HCT116 (cell line): Measurements from ENCODE around the gene KCTD2. TPM values are rescaled to one million over a fixed set of nuclear protein-coding genes. Genes with fewer than 3 reads are reported as not detected.
A peak's percentile ranks its signal among the peaks of the same experiment; 100 is the strongest.

Experiments
- ATAC-seq: fragments of 200-7000 bp; cut with Tn5 transposase; 2 replicates; pipeline ENCODE4 v1.9.1; 2020; ENCODE audit warnings: mild to moderate bottlenecking, moderate library complexity
- BruUV-seq: library from RNA; stranded (reverse); fragments of 400-500 nt; replicated peaks from 2 replicates; lab custom pipeline; 2021; lab: Mats Ljungman, UMichigan
- CTCF ChIA-PET: fragments of 300-600 bp; sonication (Branson Sonifier 250); formaldehyde crosslinking; loops from one replicate; lab custom pipeline; 2021; ENCODE audit warnings: antibody characterized with exemption; lab: Charles Lee
- POLR2A ChIA-PET: fragments of 300-600, 350-600 bp; sonication (Branson Sonifier 250); formaldehyde crosslinking; loops from one replicate; lab custom pipeline; 2021; ENCODE audit warnings: antibody characterized with exemption; lab: Charles Lee
- RAD21 ChIA-PET, 2 experiments: fragments of 300-600 bp; sonication (Branson Sonifier 250); formaldehyde crosslinking; loops; one replicate each; lab custom pipeline; 2023; ENCODE audit warnings: low total read pairs in 2 of 2; ENCODE audit not compliant: uncharacterized antibody in 2 of 2, unreplicated experiment in 2 of 2, low non-redundant PET in 1 of 2; lab: Charles Lee
- DNase-seq: peaks from one replicate; pipeline ENCODE4 v3.0.0-alpha.2; 2010; ENCODE audit warnings: low read depth, low spot score
- H2AFZ ChIP-seq: fragments of 200-600 bp; shearing (Covaris generic), sonication (generic); 2 replicates; pipeline ENCODE4 v1.6.1; 2017; ENCODE audit warnings: low read depth, mixed run types, mixed read lengths, antibody characterized with exemption, low read length; ENCODE audit not compliant: poor library complexity, severe bottlenecking
- H3K27ac ChIP-seq: 2 replicates; pipeline ENCODE4 v1.5.1; 2012; ENCODE audit warnings: low read depth, low read length
- H3K27me3 ChIP-seq: fragments of 200-600 bp; sonication (generic); 2 replicates; pipeline ENCODE4 v1.6.1; 2016; ENCODE audit warnings: mixed run types, low read length, mixed read lengths; ENCODE audit not compliant: insufficient read depth
- H3K36me3 ChIP-seq, 2 experiments: fragments of 200-500 bp in 1 of 2; fragments of 200-600 bp in 1 of 2; sonication (Bioruptor generic) in 1 of 2; sonication (generic) in 1 of 2; 2 replicates each; pipeline versions ENCODE4 v1.5.1 to v1.6.1; 2014 to 2016; ENCODE audit warnings: low read length in 2 of 2, inconsistent platforms in 1 of 2, mixed read lengths in 1 of 2, mixed run types in 1 of 2; ENCODE audit not compliant: insufficient read depth in 2 of 2, control insufficient read depth in 1 of 2
- H3K4me1 ChIP-seq, 2 experiments: fragments of 200-600 bp in 1 of 2; sonication (generic) in 1 of 2; 2 replicates each; pipeline versions ENCODE4 v1.5.1 to v1.6.1; 2012 to 2017; ENCODE audit warnings: low read length in 2 of 2, inconsistent platforms in 1 of 2, mild to moderate bottlenecking in 1 of 2, mixed read lengths in 1 of 2, mixed run types in 1 of 2, moderate library complexity in 1 of 2; ENCODE audit not compliant: insufficient read depth in 2 of 2, control insufficient read depth in 1 of 2
- H3K4me2 ChIP-seq: fragments of 200-600 bp; sonication (generic); 2 replicates; pipeline ENCODE4 v1.6.1; 2017; ENCODE audit warnings: mixed run types, low read length, mixed read lengths
- H3K4me3 ChIP-seq, 2 experiments: fragments of 200-600 bp in 1 of 2; sonication (generic) in 1 of 2; replicated peaks in 1 of 2; 2 replicates each; pipeline ENCODE4 v1.5.1; 2011 to 2016; ENCODE audit warnings: low read length in 2 of 2, control low read depth in 1 of 2, low read depth in 1 of 2, mild to moderate bottlenecking in 1 of 2, mixed read lengths in 1 of 2, mixed run types in 1 of 2
- H3K79me2 ChIP-seq: fragments of 200-600 bp; sonication (generic); 2 replicates; pipeline ENCODE4 v1.6.1; 2017; ENCODE audit warnings: mild to moderate bottlenecking, mixed run types, low read length, moderate library complexity, mixed read lengths; ENCODE audit not compliant: insufficient read depth
- H3K9ac ChIP-seq: fragments of 200-600 bp; sonication (generic); 2 replicates; pipeline ENCODE4 v1.6.1; 2016; ENCODE audit warnings: low read length, mixed read lengths
- H3K9me2 ChIP-seq: fragments of 200-600 bp; sonication (generic), shearing (Covaris generic); 2 replicates; pipeline ENCODE4 v1.6.1; 2017; ENCODE audit warnings: mixed run types, mild to moderate bottlenecking, moderate library complexity; ENCODE audit not compliant: insufficient read depth
- H3K9me3 ChIP-seq, 2 experiments: fragments of 200-500 bp in 1 of 2; fragments of 200-600 bp in 1 of 2; sonication (Bioruptor generic) in 1 of 2; sonication (generic) in 1 of 2; 2 replicates each; pipeline ENCODE4 v1.6.1; 2014 to 2017; ENCODE audit warnings: low read length in 2 of 2, mixed read lengths in 2 of 2, inconsistent platforms in 1 of 2, low read depth in 1 of 2, mild to moderate bottlenecking in 1 of 2, mixed run types in 1 of 2, moderate library complexity in 1 of 2; ENCODE audit not compliant: control insufficient read depth in 1 of 2, insufficient read depth in 1 of 2
- H4K20me1 ChIP-seq: fragments of 200-600 bp; sonication (generic), shearing (Covaris generic); 2 replicates; pipeline ENCODE4 v1.6.1; 2017; ENCODE audit warnings: mixed run types, mild to moderate bottlenecking, moderate library complexity; ENCODE audit not compliant: insufficient read depth
- CBX3 ChIP-seq: IDR thresholded peaks from 2 replicates; pipeline ENCODE4 v1.6.1; 2012; ENCODE audit warnings: low read depth
- EGR1 ChIP-seq: IDR thresholded peaks from 2 replicates; pipeline ENCODE4 v1.6.1; 2012; ENCODE audit warnings: low read depth
- ELF1 ChIP-seq: IDR thresholded peaks from 2 replicates; pipeline ENCODE4 v1.6.1; 2012; ENCODE audit warnings: low read depth, borderline replicate concordance
- EZH2 ChIP-seq: fragments of 200-600 bp; sonication (generic); IDR thresholded peaks from 2 replicates; pipeline ENCODE4 v1.6.1; 2017; ENCODE audit warnings: antibody characterized with exemption, mixed run types
- FOSL1 ChIP-seq: IDR thresholded peaks from 2 replicates; pipeline ENCODE4 v1.6.1; 2012; ENCODE audit warnings: low read depth
- POLR2A ChIP-seq: IDR thresholded peaks from 2 replicates; pipeline ENCODE4 v1.7.0; 2011; ENCODE audit warnings: borderline replicate concordance; ENCODE audit not compliant: insufficient read depth, insufficient read length; ENCODE audit errors: extremely low read depth
- POLR2AphosphoS5 ChIP-seq: IDR thresholded peaks from 2 replicates; pipeline ENCODE4 v1.6.1; 2011; ENCODE audit warnings: mild to moderate bottlenecking, low read depth, low read length, moderate library complexity
- RAD21 ChIP-seq: IDR thresholded peaks from 2 replicates; pipeline ENCODE4 v1.6.1; 2012; ENCODE audit warnings: low read depth, mild to moderate bottlenecking
- SIN3A ChIP-seq: IDR thresholded peaks from 2 replicates; pipeline ENCODE4 v1.6.1; 2012; ENCODE audit warnings: low read depth
- SRF ChIP-seq: IDR thresholded peaks from 2 replicates; pipeline ENCODE4 v1.6.1; 2012; ENCODE audit warnings: low read depth
- TCF7L2 ChIP-seq: IDR thresholded peaks from 2 replicates; pipeline ENCODE4 v1.7.0; 2011; ENCODE audit warnings: borderline replicate concordance, inconsistent platforms; ENCODE audit not compliant: insufficient read depth, insufficient read length; ENCODE audit errors: extremely low read depth
- YY1 ChIP-seq: IDR thresholded peaks from 2 replicates; pipeline ENCODE4 v1.6.1; 2011; ENCODE audit warnings: low read length, low read depth, moderate library complexity, mild to moderate bottlenecking; ENCODE audit not compliant: insufficient replicate concordance; ENCODE audit errors: extremely low read depth
- ZFX ChIP-seq: fragments of 450-650 bp; IDR thresholded peaks from 2 replicates; pipeline ENCODE4 v1.6.1; 2017
- intact Hi-C: fragments of 100-400 bp; cut with micrococcal nuclease; formaldehyde crosslinking; loops from 2 replicates; pipeline ENCODE4 v1.10.0; 2022
- total RNA-seq: library from RNA; stranded (reverse); gene quantifications from one replicate; pipeline ENCODE4 v1.2.1, GENCODE V29; 2021; ENCODE audit not compliant: unreplicated experiment
- TF ChIP-seq, protein P1 (sequence below), 3 experiments: fragments of 200-600 bp in 1 of 3; sonication (generic) in 1 of 3; IDR thresholded peaks in 2 of 3; conservative IDR thresholded peaks in 1 of 3; 2 replicates each; pipeline ENCODE4 v1.5.1; 2012 to 2017; ENCODE audit warnings: low read depth in 2 of 3, low read length in 2 of 3, antibody characterized with exemption in 1 of 3, borderline replicate concordance in 1 of 3, control low read depth in 1 of 3, mild to moderate bottlenecking in 1 of 3, mixed read lengths in 1 of 3, mixed run types in 1 of 3, moderate library complexity in 1 of 3; ENCODE audit not compliant: insufficient read depth in 1 of 3
- TF ChIP-seq, protein P2 (sequence below): IDR thresholded peaks from 2 replicates; pipeline ENCODE4 v1.6.1; 2011; ENCODE audit warnings: mild to moderate bottlenecking, low read length, moderate library complexity; ENCODE audit not compliant: insufficient replicate concordance; ENCODE audit errors: extremely low read depth
- TF ChIP-seq, protein P3 (sequence below): IDR thresholded peaks from 2 replicates; pipeline ENCODE4 v1.6.1; 2012

KCTD2 gene
- total RNA-seq, 1 experiment from 2014 or later = 23.3 TPM

DNA sequence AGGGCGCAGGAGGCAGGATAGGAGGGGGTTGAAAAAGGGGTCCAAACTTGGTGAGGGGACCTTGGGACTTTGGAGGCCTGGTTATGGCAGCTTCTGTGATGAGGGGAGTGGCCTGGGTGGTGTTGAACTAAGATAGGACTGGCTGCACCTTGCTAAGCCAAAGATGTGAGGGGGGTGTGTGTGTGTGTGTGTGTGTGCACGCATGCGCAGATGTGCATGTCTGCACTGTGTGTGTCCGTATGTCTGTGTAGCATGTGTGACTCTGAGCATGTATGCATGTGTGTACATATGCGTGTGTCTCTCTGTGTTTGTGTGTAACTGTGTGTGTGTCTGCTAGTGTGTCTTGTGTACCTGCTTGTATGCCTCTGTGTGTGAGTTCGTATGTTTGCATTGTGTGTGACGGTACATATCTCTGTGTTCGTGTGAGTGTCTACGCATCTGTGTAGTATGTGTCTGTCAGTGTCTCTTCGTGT lies 44.9 kb downstream of the KCTD2 start:
- POLR2A ChIA-PET = interaction anchor here (0.9 to 1.9 kb wide), 5 partner anchors 13 to 107 kb away, joined by 3 to 8 read pairs (median 6); no protein-coding TSS in a partner anchor
- TF ChIP-seq POLR2AphosphoS5 (peak; percentile 13; the same call in 1 of the 2 replicates), EGR1 (no peak)
- TF ChIP-seq, all 23 proteins: peak for 1
- ChIA-PET CTCF (no interaction called here), RAD21 (no interaction called here)
- H3K27me3 ChIP-seq = no peaks in the 10 kb centered on the region
- peak overlapping the region; percentile 97 for H3K9ac ChIP-seq
- no peaks in the 10 kb centered on the region for H4K20me1 ChIP-seq
- intact Hi-C loops = no loop called here
- no peak for ATAC-seq
- H3K27ac ChIP-seq = peak overlapping the region; percentile 64; the same call in 1 of the 2 replicates
- peak overlapping the region; percentile 92 for H3K4me2 ChIP-seq
- no peaks in the 10 kb centered on the region for H3K9me2 ChIP-seq
- H3K36me3 ChIP-seq = peaks cover 0 to 6% of the 10 kb centered on the region in 2 experiments; a peak in 1 of 4 replicates
- DNase-seq = no peak
- peaks cover 77 to 97% of the 10 kb centered on the region in 2 experiments for H3K4me1 ChIP-seq
- H2AFZ ChIP-seq = no peak overlapping the region
- no peak overlapping the region for H3K4me3 ChIP-seq
- peaks cover 63% of the 10 kb centered on the region for H3K79me2 ChIP-seq
- H3K9me3 ChIP-seq = no peaks in the 10 kb centered on the region
- no TSS peak for BruUV-seq

DNA sequence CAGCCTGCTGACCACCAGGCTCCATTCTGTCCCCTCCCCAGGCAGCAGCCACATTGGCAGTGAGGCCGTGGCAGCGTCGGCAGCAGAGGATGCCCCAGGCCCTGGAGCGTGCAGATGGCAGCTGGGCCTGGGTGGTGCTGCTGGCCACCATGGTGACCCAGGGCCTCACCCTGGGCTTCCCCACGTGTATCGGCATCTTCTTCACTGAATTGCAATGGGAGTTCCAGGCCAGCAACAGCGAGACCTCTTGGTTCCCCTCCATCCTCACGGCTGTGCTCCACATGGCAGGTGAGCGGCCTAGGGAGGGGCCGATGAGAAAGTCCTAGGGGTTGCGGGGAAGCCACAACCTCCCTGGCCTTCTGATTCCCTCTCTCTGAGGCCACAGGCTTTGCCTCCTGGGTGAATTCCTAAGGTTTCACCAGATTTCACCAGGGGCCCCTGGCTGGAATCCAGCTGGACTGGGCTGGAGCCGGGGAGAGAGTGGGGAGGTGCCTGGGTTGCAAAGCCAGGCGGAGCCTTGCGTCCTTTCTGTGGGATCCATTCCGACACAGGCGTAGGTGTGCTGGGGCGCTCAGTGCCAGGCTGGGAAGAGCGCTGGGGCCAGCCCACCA lies 46.6 kb downstream of the KCTD2 start:
- ChIA-PET RAD21 (no interaction called here), CTCF (interaction anchor here (0.6 kb wide), 1 partner anchor 11 kb away, joined by 3 read pairs; no protein-coding TSS in a partner anchor), POLR2A (interaction anchor here (0.8 to 1.7 kb wide), 3 partner anchors 9 to 34 kb away, joined by 3 to 6 read pairs (median 4); no protein-coding TSS in a partner anchor)
- BruUV-seq = no TSS peak
- peaks cover 56% of the 10 kb centered on the region for H3K79me2 ChIP-seq
- H3K9ac ChIP-seq = peak overlapping the region; percentile 97
- H3K27ac ChIP-seq = peak overlapping the region; percentile 57
- ATAC-seq = no peak
- H3K36me3 ChIP-seq = peaks cover 6 to 15% of the 10 kb centered on the region in 2 experiments; a peak in 2 of 4 replicates
- peaks cover 80 to 92% of the 10 kb centered on the region in 2 experiments for H3K4me1 ChIP-seq
- DNase-seq = no peak
- H3K4me3 ChIP-seq = no peak overlapping the region
- H3K9me2 ChIP-seq = no peaks in the 10 kb centered on the region
- no peaks in the 10 kb centered on the region for H3K9me3 ChIP-seq
- no peaks in the 10 kb centered on the region for H3K27me3 ChIP-seq
- intact Hi-C loops = no loop called here
- H2AFZ ChIP-seq = no peak overlapping the region
- H3K4me2 ChIP-seq = peak overlapping the region; percentile 38
- H4K20me1 ChIP-seq = no peaks in the 10 kb centered on the region
- TF ChIP-seq ZFX (no peak), SIN3A (no peak), ELF1 (no peak), YY1 (no peak), SRF (no peak), TCF7L2 (no peak), CBX3 (no peak), EZH2 (no peak), POLR2A (no peak), FOSL1 (no peak), RAD21 (no peak)
- TF ChIP-seq, protein P1, sequence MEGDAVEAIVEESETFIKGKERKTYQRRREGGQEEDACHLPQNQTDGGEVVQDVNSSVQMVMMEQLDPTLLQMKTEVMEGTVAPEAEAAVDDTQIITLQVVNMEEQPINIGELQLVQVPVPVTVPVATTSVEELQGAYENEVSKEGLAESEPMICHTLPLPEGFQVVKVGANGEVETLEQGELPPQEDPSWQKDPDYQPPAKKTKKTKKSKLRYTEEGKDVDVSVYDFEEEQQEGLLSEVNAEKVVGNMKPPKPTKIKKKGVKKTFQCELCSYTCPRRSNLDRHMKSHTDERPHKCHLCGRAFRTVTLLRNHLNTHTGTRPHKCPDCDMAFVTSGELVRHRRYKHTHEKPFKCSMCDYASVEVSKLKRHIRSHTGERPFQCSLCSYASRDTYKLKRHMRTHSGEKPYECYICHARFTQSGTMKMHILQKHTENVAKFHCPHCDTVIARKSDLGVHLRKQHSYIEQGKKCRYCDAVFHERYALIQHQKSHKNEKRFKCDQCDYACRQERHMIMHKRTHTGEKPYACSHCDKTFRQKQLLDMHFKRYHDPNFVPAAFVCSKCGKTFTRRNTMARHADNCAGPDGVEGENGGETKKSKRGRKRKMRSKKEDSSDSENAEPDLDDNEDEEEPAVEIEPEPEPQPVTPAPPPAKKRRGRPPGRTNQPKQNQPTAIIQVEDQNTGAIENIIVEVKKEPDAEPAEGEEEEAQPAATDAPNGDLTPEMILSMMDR (IDR thresholded peaks at IDR 0.05 in 2 of 3, conservative IDR thresholded peaks at IDR 0.05 in 1 of 3; ENCODE audit: borderline replicate concordance in 1 of 3, insufficient read depth in 1 of 3, low read depth in 2 of 3, low read length in 2 of 3) = no peak
- TF ChIP-seq, protein P2, sequence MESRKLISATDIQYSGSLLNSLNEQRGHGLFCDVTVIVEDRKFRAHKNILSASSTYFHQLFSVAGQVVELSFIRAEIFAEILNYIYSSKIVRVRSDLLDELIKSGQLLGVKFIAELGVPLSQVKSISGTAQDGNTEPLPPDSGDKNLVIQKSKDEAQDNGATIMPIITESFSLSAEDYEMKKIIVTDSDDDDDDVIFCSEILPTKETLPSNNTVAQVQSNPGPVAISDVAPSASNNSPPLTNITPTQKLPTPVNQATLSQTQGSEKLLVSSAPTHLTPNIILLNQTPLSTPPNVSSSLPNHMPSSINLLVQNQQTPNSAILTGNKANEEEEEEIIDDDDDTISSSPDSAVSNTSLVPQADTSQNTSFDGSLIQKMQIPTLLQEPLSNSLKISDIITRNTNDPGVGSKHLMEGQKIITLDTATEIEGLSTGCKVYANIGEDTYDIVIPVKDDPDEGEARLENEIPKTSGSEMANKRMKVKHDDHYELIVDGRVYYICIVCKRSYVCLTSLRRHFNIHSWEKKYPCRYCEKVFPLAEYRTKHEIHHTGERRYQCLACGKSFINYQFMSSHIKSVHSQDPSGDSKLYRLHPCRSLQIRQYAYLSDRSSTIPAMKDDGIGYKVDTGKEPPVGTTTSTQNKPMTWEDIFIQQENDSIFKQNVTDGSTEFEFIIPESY = no peak
- TF ChIP-seq, protein P3, sequence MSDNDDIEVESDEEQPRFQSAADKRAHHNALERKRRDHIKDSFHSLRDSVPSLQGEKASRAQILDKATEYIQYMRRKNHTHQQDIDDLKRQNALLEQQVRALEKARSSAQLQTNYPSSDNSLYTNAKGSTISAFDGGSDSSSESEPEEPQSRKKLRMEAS = no peak
